Activated CD8-positive, alpha-beta memory T cell treated with anti-CD3 and anti-CD28 coated beads for 48 hours (primary cell): ENCODE results near the gene NOL4L.

Source experiments
- DNase-seq, 3 experiments: peaks; one replicate each; pipeline ENCODE4 v3.0.0-alpha.2; 2020; ENCODE audit warnings: low read depth in 2 of 3, low spot score in 2 of 3

NOL4L gene

GRCh38 chr20:32613192-32614053 is 28.3 kb upstream of the NOL4L start:
- no peak for DNase-seq

DNA sequence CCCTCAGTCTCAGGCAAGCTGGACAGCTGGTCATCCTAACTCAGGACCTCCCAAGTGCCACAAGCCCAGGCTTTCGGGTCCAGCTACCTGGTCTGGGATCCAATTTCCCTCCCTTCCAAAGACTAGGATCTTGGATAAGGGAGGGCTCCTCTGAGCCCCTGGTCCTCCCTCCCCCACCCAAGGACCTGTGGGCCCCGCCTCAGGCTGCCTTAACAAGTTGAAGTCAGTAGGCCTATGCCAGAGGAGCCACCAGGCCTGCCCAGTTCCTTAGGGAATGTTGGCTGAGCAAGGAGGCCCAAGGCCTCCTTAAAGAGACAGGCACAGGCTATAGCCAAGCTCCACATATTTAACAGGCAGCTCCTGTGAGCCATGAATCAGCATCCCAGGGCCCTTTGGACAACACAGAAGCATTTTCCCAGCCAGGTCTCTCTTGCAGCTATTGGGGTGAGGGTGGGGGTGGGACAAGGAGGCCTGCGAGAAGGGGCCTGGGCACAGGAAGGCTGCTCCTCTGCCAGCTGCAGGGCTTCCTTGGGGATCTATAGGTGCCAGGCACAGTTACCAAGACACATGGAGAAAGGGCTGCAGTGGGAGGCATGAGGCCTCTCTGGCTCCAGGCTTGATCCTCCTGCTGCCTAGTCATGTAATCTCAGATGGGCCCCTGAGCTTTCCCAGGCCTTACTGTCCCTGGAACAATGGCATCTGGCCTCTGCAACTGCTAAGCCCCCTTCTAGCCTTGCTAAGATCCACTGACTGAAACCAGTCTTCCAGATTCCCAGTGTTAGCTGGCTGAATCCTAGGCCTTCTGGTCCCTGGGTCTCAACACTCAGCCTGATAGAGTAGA is 27.4 kb upstream of the NOL4L start:
- no peak for DNase-seq

- no peak for DNase-seq
Observed at GRCh38 chr20:32611868-32612267, 26.7 kb upstream of the NOL4L start.

- no peak for DNase-seq
Observed at GRCh38 chr20:32611286-32611685, 26.2 kb upstream of the NOL4L start.

GRCh38 chr20:32610472-32611218 is 25.5 kb upstream of the NOL4L start:
- no peak for DNase-seq

GRCh38 chr20:32609993-32610392 is 24.9 kb upstream of the NOL4L start:
- DNase-seq = no peak

- DNase-seq = no peak
Observed at GRCh38 chr20:32609111-32609773, 24.1 kb upstream of the NOL4L start.

- DNase-seq = no peak
Observed at GRCh38 chr20:32608664-32609015, 23.5 kb upstream of the NOL4L start.

DNA sequence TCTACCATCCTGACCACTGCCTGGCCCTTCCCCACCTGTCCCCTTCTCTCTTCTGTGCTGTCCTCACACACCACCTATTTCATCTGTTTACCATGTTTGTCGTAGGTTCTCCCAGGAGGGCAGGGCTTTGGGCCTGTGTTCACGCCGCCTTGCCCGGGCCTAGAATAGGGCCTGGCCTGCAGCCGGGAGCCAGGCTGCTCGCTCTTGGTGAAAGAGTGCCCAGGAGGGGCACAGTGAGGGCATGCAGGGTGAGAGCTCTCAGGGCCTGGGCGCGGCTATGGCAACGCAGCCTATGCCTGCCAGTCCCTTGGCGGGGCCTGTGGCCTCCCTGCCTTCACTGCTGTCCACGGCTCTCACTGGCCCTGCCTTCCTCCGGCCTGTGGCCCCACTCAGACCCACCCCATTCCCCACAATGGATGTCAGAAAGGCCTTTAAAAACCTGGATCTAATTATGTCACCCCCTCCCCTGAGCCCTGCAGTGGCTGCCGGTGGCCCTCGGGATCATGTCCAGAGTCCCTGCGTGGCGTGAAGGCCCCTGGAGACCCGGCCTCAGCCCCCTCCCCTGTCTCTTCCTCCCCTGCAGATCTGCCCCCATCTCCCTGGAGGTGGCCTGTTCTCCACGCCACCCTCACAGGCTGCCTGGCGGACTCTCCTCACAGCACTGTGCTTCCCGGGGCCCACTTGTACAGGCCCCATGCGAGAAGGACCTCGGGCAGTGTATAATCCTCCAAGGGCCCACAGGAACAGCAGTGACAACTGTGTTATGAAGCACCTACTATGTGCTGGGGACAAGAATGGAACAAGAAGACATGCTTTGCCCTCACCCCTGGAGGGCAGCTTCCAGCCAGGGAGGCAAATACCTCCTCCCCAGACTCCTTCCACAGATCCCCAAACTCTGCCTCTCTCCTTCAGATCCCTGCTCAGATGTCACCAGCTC is 22.9 kb upstream of the NOL4L start:
- DNase-seq = no peak

- DNase-seq = no peak
Observed at GRCh38 chr20:32607324-32607723, 22.2 kb upstream of the NOL4L start.

GRCh38 chr20:32606790-32607189 is 21.7 kb upstream of the NOL4L start:
- DNase-seq = no peak

- no peak for DNase-seq
Observed at GRCh38 chr20:32606107-32606506, 21.0 kb upstream of the NOL4L start.

DNA sequence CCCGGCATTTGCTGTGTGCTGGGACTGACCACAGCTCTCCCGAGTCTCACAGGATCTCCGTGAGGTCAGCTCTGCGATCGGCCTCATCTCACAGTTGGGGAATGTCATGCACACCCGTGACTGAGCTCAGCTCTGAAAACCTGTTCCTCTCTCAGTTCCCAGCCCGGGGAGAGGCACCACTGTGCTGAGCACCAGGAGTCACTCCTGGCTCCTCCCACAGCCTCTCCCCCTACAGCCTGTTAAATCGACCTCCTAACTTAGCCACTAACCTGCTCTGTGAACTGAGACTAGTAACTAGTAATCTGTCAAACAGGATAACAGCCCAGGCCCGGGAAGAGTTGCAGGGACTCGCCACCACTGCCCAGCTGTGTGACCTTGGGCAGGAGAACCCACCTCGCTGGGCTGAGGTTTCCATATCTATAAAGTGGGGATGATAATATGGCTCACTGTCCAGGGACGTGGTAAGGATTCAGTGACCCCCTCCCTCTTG is 20.1 kb upstream of the NOL4L start:
- no peak for DNase-seq

DNA sequence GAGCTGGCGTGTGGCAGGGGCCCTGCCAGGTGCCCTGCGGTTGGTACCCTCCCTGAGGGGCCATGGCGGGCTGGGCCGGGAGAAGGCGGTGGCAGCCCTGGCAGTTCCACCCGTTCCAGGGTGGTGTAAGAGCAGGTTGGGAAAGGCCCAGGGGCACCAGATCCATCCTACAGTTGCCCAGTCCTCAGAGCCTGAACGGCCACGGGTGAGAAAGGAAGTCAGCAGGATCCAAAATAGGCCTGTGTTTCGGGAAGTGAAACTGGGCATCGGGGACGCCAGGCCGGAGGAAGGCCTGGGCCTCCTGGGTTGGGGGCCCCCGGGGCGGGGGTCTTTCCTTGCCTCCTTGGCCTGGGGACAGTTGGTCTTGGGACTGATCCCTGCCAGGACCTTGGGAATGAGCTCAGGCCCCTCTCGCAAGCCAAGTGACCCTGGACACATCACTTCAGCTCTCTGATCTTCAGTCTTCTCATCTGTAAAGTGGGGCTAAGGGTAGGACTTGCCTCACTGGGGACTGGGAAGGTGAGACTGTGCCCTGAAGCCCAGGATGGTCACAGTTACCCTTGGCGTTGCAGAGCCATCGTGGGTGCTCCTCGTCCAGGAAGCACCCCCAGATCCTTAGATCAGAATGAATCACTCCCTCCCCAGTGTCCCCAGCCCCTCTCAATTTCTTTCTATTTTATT is 18.1 kb upstream of the NOL4L start:
- no peak for DNase-seq

GRCh38 chr20:32602273-32602672 is 17.1 kb upstream of the NOL4L start:
- DNase-seq = no peak

GRCh38 chr20:32600681-32601237 is 15.6 kb upstream of the NOL4L start:
- no peak for DNase-seq

DNA sequence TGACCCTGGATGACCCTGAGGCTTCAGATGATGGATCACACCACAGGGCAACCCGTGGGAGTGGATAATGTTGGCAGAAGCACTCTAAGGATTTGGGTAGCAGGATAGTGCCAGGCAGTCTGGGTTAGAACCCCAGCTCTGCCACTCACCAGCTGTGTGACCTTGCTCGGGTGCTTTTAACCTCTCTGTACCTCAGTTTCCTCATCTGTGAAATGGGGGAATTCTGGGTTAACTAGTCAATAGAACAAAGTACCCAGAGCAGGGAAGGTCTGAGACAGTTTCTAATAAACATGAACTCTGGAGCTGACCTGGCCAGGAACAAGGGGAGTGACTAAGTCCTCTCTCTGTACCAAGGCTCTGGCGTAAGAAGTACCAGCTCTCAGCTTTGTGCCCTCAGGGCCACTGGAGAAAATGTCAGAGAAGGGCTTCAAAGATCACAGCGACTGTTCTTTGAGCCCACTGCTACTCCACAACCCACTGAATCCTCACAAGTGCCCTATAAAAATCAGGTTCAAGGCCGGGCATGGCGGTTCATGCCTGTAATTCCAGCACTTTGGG is 14.7 kb upstream of the NOL4L start:
- no peak for DNase-seq

DNA sequence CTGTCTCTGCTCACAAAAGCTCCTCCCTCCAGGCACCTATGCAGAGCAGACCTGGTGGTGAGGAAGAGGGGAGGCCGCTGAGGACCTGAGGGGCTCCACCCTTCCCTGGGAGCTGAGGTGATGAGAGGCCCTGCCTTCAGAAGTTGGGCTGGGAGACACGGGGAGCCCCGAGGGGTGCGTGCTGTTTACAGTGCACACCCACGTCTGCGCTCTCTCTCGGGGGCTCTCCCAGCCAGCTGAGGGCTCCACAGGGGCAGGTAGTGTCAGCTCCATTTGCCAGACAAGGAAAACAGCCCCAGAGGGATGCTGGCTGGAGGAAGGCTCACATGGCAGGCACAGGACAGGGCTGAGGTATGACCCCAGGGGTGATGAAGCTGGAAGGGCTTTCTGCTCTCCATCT is 13.5 kb upstream of the NOL4L start:
- DNase-seq = no peak

GRCh38 chr20:32597714-32598113 is 12.6 kb upstream of the NOL4L start:
- no peak for DNase-seq
